B cell (primary cell): ENCODE measurements around the gene EXOC3.
"Not testable (repeated sequence)": the region's sequence is repeated elsewhere in the genome, so short reads cannot be mapped to it uniquely, and the experiment has no call there.

Source experiments
- CTCF ChIP-seq: fragments of 200-600 bp; IDR thresholded peaks from one replicate; pipeline ENCODE4 v1.8.0; 2022; ENCODE audit warnings: antibody characterized with exemption, mild to moderate bottlenecking
- EZH2 ChIP-seq: IDR thresholded peaks from 2 replicates; pipeline ENCODE4 v1.6.1; 2012; ENCODE audit warnings: borderline replicate concordance, low read depth, mild to moderate bottlenecking, moderate library complexity, low read length; ENCODE audit not compliant: insufficient read depth, poor library complexity, severe bottlenecking

GRCh38 chr5:398141-398474, 44.9 kb upstream of the EXOC3 start:
- not testable (repeated sequence) for TF ChIP-seq CTCF, EZH2
